GM12864 (cell line): ENCODE measurements around the gene XIST.

Experiments used
- DNase-seq: peaks from one replicate; pipeline ENCODE4 v3.0.0-alpha.2; 2011; ENCODE audit warnings: low read depth
- H3K4me3 ChIP-seq: 2 replicates; pipeline ENCODE4 v1.5.1; 2011; ENCODE audit warnings: mild to moderate bottlenecking, low read depth, low read length, control low read depth
- TF ChIP-seq, protein P1 (sequence below): IDR thresholded peaks from 2 replicates; pipeline ENCODE4 v1.5.1; 2011; ENCODE audit warnings: low read depth, mild to moderate bottlenecking, moderate library complexity, low read length, control low read depth, inconsistent platforms; ENCODE audit errors: missing control alignments

Gene XIST

DNA sequence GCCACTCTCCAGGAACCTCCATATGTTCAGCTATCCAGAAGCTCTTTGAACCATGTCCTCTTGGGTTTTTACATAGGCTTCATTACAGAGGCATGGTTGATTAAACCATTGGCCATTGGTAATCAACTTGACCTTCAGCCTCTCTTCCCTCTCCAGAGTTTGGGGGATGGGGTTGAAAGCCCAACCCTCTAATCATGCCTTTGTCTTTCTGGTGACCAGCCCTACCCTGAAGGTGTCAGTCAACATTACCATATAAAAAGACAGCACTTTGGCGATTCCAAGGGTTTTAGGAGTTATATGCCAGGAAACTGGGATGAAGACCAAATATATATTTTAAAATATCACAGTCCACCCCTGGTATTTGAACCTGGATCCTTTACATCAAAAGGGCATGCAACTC lies 67.0 kb downstream of the XIST start:
- DNase-seq, result no peak
- H3K4me3 ChIP-seq, result no peak overlapping the region
- TF ChIP-seq, protein P1, sequence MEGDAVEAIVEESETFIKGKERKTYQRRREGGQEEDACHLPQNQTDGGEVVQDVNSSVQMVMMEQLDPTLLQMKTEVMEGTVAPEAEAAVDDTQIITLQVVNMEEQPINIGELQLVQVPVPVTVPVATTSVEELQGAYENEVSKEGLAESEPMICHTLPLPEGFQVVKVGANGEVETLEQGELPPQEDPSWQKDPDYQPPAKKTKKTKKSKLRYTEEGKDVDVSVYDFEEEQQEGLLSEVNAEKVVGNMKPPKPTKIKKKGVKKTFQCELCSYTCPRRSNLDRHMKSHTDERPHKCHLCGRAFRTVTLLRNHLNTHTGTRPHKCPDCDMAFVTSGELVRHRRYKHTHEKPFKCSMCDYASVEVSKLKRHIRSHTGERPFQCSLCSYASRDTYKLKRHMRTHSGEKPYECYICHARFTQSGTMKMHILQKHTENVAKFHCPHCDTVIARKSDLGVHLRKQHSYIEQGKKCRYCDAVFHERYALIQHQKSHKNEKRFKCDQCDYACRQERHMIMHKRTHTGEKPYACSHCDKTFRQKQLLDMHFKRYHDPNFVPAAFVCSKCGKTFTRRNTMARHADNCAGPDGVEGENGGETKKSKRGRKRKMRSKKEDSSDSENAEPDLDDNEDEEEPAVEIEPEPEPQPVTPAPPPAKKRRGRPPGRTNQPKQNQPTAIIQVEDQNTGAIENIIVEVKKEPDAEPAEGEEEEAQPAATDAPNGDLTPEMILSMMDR, result no peak
